C4-2B (cell line): ENCODE results near the gene UBN1.

Source experiments
- CTCF ChIP-seq: fragments of 450-650 bp; conservative IDR thresholded peaks from 2 replicates; pipeline ENCODE4 v1.5.1; 2017; ENCODE audit warnings: mild to moderate bottlenecking
- ZFX ChIP-seq: fragments of 450-650 bp; IDR thresholded peaks from 2 replicates; pipeline ENCODE4 v1.6.1; 2017

GRCh38 chr16:4865231-4865860 lies 18.1 kb downstream of the UBN1 start:
- no peak for TF ChIP-seq CTCF
- TF ChIP-seq ZFX = no peak
